C4-2B (cell line): ENCODE measurements around the gene BMPR1B.

Experiments used
- H3K27ac ChIP-seq: fragments of 450-650 bp; 2 replicates; pipeline ENCODE4 v1.5.1; 2017
- CTCF ChIP-seq: fragments of 450-650 bp; conservative IDR thresholded peaks from 2 replicates; pipeline ENCODE4 v1.5.1; 2017; ENCODE audit warnings: mild to moderate bottlenecking
- ZFX ChIP-seq: fragments of 450-650 bp; IDR thresholded peaks from 2 replicates; pipeline ENCODE4 v1.6.1; 2017

Gene BMPR1B

GRCh38 chr4:94763500-94763899, 5.7 kb downstream of the BMPR1B start:
- no peak overlapping the region for H3K27ac ChIP-seq
- no peak for TF ChIP-seq ZFX
- no peak for TF ChIP-seq CTCF

- TF ChIP-seq CTCF (no peak), ZFX (no peak)
- no peak overlapping the region for H3K27ac ChIP-seq
Measured at GRCh38 chr4:94764069-94764468, 6.3 kb downstream of the BMPR1B start.

GRCh38 chr4:94765174-94765573, 7.4 kb downstream of the BMPR1B start:
- TF ChIP-seq CTCF (no peak), ZFX (no peak)
- H3K27ac ChIP-seq: no peak overlapping the region

GRCh38 chr4:94765648-94766047, 7.9 kb downstream of the BMPR1B start:
- TF ChIP-seq CTCF (no peak), ZFX (no peak)

DNA sequence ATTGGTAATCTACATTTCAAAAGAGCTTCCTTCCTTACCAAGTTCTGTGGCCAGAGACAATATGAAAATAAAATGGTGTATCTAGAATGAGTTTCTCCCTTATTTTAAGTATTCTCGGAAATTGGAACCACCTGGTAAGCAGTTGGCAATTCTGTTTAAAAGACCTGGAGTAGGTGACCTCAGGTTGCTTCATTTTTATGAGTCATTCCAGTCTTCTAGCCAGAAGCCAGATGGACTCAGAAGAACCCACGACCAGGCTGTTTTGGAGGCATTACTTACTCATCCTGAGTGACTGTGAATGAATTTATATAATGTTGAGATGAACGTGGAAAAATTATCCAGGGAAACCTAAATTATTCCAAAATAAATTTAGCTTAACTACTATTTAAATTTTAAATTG, 9.1 kb downstream of the BMPR1B start:
- H3K27ac ChIP-seq: no peak overlapping the region
- TF ChIP-seq CTCF (no peak), ZFX (no peak)

More at GRCh38 chr4:94765648-94766047, 7.9 kb downstream of the BMPR1B start:
- H3K27ac ChIP-seq: no peak overlapping the region

- H3K27ac ChIP-seq: no peak overlapping the region
- TF ChIP-seq ZFX (no peak), CTCF (no peak)
Measured at GRCh38 chr4:94767446-94767845, 9.7 kb downstream of the BMPR1B start.

- no peak for TF ChIP-seq CTCF
- TF ChIP-seq ZFX: no peak
- H3K27ac ChIP-seq: no peak overlapping the region; the same call in 1 of the 2 replicates
Measured at GRCh38 chr4:94782707-94783106, 25.0 kb downstream of the BMPR1B start.
